HG03457 (cell line): ENCODE measurements around the gene CDKN1B.
A peak's percentile ranks its signal among the peaks of the same experiment; 100 is the strongest.

ENCODE experiments used
- ATAC-seq: cut with Tn5 transposase; IDR thresholded peaks from one replicate; pipeline ENCODE4 v1.9.1; 2021; ENCODE audit warnings: moderate number of reproducible peaks; ENCODE audit not compliant: unreplicated experiment

CDKN1B gene

DNA sequence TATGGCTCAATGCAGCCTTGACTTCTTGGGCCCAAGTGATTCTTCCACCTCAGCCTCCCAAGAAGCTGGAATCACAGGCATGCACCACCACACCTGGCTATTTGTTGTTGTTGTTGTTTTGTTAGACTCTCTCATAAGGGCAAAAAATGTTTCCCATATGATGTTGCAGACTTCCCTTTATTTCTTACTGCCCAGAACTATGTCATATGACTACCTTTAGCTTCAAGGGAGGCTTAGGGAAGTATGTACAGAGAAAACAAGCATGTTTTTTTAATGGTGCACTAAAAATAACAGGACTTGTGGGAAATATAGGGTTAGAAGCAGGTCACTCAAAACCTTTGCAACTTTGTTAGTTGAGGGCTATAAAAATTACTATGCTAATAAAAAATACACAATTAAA, 16.9 kb upstream of the CDKN1B start:
- ATAC-seq = no peak

- ATAC-seq = no peak
Measured at GRCh38 chr12:12701457-12701856, 15.7 kb upstream of the CDKN1B start.

- ATAC-seq = no peak
Measured at GRCh38 chr12:12704593-12705230, 12.5 kb upstream of the CDKN1B start.

DNA sequence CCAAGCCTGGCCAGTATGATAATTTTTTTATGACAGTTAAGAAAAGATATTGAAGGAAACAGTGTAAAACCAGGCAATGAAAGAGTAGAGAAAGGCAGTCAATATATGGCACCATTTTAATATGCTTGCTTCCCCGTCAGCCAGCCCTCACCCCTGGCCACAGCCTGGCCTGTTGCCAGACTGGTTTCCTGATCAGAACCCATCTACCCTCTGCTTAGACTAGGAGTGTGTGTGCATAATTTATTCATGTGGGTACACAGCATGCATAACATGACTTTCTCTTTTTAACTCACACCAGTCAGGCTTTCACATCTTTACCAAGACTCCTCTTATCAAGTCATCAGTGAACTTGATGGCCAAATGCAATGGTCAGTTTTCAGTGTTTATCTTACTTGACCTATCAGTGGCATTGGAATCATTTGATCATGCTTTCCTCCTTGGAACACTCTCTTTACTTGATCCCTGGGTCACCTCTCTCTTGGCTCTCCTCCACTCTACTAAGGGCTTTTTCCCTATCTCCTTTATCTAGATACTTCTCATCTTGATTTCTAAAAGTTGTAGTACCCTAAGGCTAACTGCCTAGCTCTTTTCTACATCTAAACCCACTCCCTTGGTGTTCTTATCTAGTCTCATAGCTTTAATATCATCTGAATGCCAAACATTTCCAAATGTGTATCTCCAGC, 11.2 kb upstream of the CDKN1B start:
- ATAC-seq = no peak

GRCh38 chr12:12713932-12714275, 3.3 kb upstream of the CDKN1B start:
- no peak for ATAC-seq

- ATAC-seq = no peak
Measured at GRCh38 chr12:12714276-12715021, 2.7 kb upstream of the CDKN1B start.

GRCh38 chr12:12715128-12715458, 2.1 kb upstream of the CDKN1B start:
- ATAC-seq = no peak

DNA sequence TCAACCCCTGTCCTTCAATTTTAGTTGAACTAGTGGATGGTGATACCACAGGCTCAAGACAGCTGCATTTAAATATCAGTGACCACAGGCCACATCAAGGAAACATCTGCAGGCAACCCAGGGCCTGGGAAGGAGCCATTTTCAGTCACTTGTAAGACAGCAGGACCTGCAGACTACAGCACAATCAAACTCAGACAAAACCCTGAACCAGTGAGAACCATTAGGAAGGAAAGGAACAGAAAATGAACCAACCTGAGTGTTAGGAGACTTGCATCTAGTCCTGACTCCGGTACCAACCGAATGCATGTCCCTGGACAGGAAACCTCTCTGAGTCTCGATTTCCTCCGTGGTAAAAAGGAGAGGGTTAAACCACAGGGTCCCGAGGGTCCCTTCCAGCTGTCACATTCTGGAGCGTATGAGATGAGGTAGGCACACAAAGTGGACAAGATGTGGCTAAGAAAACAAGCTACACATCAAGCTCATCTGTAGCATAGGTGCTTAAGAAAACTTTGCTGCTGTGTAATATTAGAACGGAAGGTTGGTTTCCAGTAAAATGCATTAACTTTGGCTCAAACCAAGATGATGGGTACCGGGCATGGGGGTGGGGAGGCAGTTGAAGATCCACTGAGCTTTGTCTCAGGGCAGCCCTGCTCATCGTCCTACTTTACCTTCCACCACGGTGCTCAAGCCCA, 1.6 kb upstream of the CDKN1B start:
- peak; percentile 32 for ATAC-seq

- ATAC-seq = no peak
Measured at GRCh38 chr12:12716151-12716792, 896 bp upstream of the CDKN1B start.

DNA sequence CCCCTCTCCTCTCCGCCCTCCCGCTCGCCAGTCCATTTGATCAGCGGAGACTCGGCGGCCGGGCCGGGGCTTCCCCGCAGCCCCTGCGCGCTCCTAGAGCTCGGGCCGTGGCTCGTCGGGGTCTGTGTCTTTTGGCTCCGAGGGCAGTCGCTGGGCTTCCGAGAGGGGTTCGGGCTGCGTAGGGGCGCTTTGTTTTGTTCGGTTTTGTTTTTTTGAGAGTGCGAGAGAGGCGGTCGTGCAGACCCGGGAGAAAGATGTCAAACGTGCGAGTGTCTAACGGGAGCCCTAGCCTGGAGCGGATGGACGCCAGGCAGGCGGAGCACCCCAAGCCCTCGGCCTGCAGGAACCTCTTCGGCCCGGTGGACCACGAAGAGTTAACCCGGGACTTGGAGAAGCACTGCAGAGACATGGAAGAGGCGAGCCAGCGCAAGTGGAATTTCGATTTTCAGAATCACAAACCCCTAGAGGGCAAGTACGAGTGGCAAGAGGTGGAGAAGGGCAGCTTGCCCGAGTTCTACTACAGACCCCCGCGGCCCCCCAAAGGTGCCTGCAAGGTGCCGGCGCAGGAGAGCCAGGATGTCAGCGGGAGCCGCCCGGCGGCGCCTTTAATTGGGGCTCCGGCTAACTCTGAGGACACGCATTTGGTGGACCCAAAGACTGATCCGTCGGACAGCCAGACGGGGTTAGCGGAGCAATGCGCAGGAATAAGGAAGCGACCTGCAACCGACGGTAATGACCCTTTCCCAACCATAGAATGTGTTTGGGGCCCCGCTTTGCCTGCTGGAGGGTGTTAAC, 615 bp downstream of the CDKN1B start:
- ATAC-seq = peak; percentile 7

DNA sequence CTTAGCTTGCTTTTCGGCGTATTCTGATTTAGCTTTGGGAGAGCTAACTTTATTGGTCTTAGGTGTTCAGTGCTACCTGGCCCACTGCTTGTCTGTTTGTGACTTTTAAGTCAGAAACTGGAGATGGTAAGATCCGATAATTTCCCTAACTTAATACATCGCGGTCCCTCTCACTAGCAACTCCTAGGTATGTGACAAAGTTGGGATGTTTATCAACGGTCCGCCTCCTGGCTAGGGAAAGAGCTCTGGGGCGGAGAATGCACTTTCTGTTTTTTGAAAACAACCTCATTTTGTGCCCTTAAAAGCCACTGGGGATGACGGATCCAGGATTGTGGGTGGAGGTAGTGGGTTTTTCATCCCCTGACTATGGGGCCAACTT, 1.2 kb downstream of the CDKN1B start:
- no peak for ATAC-seq

DNA sequence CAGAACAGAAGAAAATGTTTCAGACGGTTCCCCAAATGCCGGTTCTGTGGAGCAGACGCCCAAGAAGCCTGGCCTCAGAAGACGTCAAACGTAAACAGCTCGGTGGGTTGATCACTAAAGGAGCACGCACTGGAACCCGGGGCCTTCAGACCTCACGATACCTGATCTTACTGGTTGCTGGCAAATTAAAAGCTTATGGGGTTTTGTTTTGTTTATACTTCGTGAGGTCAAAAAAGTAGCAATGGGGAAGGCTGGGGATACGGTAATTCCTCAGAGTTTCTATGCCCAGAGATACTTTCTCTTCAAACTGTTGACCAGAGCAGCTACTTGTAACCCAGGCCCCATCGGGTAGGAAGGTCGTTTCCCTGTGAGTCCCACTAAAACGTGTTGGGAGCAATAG, 1.7 kb downstream of the CDKN1B start:
- ATAC-seq = no peak

- ATAC-seq = no peak
Measured at GRCh38 chr12:12719496-12719895, 2.3 kb downstream of the CDKN1B start.

DNA sequence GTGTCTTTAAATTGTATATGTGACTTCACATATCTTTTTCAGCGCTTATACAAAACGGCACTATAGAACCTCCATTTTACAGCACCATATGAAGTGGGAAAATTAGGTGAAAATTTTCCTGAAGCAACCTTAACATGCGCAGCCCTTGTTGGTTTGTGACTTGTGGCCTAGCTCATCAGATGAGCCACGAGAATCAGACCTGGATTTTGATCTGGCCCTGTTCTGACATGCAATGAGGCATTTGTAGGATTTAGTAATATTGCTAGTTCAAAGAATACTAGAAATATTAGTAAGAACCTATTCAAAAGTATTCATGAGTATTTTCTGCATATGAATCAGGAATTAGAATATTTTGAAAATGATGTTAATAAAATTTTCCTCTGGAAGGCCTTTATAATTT, 2.9 kb downstream of the CDKN1B start:
- ATAC-seq = no peak

GRCh38 chr12:12720672-12721161, 3.5 kb downstream of the CDKN1B start:
- ATAC-seq = no peak

- no peak for ATAC-seq
Measured at GRCh38 chr12:12721176-12721751, 4.1 kb downstream of the CDKN1B start.

- no peak for ATAC-seq
Measured at GRCh38 chr12:12721814-12722434, 4.8 kb downstream of the CDKN1B start.

GRCh38 chr12:12722435-12723148, 5.4 kb downstream of the CDKN1B start:
- no peak for ATAC-seq

GRCh38 chr12:12723149-12723680, 6.0 kb downstream of the CDKN1B start:
- ATAC-seq = no peak
